Activated CD8-positive, alpha-beta memory T cell treated with anti-CD3 and anti-CD28 coated beads for 48 hours (primary cell): Measurements from ENCODE around the gene LIN9.
"Not testable (repeated sequence)": the region's sequence is repeated elsewhere in the genome, so short reads cannot be mapped to it uniquely, and the experiment has no call there.

Experiments used
- DNase-seq, 3 experiments: peaks; one replicate each; pipeline ENCODE4 v3.0.0-alpha.2; 2020; ENCODE audit warnings: low read depth in 2 of 3, low spot score in 2 of 3

The LIN9 gene

DNA sequence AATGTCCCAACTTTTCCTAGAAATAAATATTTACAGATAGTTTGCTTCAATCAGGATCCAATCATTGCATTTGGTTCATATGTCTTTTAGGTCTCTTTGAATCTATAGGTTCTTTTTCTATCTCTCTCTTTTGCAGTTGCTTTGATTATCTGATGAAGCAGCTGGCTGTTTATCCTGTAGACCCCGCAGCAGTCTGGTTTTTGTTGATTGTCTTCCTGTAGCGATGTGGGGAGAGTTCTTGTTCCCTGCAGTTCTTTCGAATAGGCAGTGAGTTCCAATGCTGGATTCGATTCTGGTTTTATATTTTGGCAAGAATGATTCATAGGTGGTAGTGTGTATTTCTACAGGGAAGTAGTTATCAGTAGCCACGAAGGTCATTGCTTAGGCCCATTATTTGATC, 92.9 kb downstream of the LIN9 start:
- no peak for DNase-seq

DNA sequence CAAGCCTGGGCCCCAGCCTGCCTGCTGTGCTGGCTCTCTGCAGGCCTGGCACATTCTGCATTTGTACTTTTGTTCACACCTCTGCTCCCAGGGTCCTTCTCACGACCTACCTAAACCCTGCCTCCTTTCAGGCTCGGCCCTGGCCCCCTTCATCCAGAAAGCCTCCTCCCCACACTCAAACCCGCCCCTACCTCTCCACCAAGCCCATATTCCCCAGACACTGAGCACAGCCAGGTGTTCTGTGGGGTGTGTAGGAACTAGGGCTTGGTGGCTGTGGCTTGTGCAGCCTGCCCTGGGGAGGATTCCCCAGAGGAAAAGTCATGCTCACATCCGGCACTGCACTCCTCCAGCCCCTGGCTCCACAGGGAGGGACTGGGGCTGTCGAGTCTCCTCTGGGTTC, 93.7 kb downstream of the LIN9 start:
- no peak for DNase-seq

DNA sequence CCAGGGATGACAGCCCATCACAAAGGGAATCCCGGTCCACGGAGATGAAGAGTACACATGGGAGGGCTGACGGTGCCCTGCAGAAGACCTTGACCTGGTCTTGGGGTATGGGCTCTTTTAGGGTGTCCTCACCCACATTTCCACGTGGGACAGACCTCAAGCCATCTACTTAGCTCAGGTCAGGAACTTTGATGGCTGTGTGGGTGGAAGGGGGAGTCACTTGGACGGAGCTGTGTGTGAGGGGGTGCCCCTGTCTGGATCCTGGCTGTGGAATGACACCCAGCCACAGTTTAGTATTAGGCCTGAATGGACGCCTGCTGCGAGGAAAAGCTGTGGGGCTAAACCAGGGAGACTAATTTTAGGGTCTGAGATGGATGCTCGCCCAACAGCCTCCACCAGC, 96.4 kb downstream of the LIN9 start:
- DNase-seq: no peak

DNA sequence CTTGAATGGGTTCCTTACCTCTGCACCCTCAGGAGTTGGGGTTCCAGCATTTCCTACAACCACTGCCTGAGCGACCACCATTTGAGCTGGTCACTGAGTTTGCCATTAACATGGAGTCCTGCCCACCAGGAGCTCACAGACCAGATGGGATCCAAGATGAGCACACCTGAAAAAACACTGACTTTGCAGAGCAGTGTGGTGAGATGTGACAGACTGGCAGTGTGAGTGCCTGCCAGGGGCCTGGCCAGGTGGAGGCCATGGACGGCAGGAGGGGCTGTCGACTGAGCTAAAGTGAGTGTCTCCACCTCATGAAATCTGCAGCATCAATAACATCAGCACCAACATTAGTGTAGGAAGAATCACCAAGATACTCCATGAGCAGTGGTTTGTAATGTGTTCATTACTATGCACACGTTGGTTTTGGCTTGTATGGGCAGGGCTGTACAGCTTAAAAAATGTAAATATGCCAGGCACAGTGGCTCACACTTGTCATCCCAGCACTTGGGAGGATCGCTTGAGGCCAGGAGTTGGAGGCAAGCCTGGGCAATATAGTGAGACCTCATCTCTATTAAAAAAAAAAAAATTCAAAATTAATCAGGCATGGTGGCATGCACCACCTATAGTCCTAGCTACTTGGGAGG, 97.7 kb downstream of the LIN9 start:
- DNase-seq: no peak

DNA sequence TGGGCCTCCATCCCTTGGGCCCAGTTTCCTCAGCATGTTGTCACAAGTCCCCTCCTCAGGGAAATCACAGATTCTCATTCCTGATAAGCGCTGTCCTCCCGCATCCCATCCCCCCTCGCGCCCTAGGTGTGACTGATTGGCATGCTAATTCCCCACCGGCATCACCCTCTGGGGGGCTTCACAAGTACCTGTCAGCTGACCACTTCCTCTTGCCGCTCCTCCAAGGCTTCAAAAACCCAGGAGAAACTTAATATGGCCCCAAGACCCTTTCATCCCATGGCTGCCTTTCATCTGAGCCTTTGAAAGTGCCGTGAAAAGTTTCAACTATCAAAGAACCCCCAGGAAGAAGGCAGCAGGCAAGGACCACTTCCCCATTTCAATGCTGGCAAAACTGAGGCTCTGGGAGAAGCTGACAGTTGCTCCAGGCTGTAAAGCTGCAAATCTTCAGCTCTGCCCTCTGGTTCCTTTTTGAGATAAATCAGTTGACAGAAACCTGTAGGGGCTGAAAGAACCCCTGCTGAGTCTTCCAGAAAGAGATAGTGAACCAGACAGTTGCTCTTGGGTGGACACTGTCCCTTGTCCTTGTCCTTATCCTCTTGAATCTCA, 98.3 kb downstream of the LIN9 start:
- no peak for DNase-seq

DNA sequence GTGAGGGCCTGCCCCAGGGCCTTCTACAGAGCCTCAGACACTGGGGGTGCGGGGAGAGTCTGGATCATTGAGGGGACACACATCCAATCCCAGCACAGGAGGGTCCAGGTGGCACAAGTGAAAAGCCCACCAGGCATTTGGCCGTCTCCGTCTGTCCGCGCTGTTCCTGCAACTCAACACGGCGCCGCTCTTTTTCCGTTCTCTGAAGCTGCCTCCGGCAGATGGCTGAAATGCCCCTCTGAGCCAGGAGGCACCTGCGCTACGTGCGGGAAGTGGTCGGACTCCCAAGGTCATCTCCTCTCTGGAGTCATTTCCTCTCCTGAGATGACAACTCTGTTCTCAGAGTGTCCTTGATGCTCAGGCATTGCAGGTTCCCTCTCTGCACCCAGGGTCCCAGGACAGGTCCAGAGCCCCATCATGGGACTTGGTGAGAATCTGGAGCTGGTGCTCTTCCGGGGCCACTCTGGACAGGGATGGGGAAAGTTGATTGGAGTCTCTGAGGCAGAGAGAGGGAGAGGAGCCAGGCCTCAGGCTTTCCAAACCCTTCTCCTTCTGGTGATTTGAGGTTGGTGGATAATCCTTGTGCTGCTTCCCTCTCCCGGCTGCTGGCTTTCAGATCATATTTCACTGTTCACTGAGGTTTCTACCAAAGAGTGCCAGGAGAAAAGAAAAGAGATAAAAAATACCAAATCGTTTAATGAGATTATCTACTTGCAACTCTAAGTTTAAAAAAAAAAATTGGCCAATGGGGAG, 99.5 kb downstream of the LIN9 start:
- DNase-seq: no peak

DNA sequence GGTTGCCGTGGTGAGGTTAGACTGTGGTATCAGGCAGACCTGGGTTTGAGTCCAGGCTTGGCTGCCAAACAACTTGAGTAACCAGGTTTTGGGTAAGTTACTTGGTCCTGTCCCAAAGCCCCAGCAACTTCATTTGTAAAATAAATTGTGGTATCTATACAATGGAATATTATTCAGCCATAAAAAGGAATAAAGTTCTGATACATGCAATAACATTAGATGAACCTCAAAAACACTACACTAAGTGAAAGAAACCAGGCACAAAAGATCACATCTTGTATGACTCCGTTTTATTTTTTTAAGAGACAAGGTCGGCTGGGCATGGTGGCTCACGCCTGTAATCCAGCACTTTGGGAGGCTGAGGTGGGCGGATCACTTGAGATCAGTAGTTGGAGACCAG, 101.9 kb downstream of the LIN9 start:
- DNase-seq: no peak

DNA sequence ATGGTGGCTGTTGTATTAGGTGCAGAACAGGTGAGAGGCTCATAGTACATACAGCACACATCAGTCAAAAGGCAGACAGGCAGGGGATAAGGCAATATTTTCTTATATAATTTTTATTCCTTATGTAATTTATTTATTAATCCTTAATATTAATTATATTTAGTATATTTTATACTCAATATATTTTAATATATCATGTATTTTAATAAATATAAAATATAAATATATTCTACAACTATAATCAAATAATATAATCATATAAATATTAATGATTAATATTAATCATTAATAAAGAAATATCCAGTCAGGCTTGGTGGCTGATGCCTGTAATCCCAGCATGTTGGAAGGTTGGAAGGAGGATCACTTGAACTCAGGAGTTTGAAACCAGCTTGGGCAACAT, 104.8 kb downstream of the LIN9 start:
- DNase-seq: no peak

DNA sequence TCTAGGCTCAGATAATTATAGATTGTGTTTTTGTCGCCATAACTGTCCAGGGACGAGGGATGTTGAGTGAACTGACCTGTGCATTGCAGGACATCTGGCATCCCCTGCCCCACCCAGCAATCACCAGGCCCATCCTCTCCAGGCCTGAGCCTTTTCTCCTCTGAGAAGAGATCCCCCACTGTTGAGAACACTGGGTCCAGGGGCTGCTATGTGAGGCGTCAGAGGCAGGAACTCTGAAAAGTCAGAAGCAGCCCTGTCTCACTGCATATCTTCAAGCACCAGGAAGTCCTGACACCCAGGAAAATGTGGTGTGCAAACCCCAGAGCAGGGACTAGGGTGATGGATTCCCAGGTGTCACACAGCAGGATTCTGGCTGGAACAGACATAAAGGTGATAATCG, 105.3 kb downstream of the LIN9 start:
- no peak for DNase-seq

DNA sequence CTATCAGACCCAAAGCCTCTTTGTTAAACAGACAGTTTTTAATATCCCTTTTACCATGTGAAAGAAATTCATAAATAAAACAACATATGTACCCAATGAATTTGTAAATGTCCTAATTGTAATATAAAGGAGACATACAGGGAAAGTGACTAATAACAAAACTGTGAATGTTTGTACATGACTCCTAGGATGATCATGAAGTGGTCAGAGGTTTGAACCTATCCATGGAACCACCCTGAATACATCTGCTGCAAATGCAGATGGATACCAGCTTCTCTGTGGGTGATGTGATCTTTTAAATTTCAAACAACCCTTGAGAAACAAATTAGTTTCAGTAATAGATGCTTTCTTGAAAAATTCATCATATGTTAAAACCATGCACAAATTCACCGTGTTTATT, 105.7 kb downstream of the LIN9 start:
- DNase-seq: no peak

DNA sequence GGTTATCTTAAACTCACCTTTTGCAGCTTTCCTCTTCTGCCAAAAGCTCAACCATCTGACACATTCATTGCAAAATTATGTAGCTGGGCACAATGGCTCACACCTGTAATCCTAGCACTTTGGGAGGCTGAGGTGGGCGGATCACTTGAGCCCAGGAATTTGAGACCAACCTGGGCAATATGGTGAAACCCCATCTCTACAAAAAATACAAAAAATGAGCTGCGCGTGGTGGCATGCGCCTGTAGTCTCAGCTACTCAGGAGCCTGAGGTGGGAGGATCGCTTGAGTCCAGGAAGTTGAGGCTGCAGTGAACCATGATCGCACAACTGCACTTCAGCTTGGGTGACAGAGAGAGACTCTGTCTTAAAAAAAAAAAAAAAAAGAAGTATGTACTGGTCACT, 106.3 kb downstream of the LIN9 start:
- DNase-seq: not testable (repeated sequence)

DNA sequence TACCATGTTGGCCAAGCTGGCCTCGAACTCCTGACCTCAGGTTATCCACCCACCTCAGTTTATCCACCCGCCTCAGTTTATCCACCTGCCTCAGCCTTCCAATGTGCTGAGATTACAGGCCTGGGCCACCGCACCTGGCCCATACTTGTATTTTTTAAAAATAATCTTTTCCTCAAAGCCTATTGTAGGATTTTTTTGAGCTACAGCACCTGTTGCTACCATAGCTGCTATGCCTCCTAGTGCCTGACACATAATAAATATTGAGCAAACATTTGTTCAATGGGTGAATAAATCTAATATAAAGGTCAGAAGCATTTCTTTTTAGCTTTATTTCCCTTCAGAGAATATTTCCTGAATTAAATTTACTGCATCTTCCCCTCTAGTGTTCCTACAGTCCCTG, 106.7 kb downstream of the LIN9 start:
- no peak for DNase-seq

DNA sequence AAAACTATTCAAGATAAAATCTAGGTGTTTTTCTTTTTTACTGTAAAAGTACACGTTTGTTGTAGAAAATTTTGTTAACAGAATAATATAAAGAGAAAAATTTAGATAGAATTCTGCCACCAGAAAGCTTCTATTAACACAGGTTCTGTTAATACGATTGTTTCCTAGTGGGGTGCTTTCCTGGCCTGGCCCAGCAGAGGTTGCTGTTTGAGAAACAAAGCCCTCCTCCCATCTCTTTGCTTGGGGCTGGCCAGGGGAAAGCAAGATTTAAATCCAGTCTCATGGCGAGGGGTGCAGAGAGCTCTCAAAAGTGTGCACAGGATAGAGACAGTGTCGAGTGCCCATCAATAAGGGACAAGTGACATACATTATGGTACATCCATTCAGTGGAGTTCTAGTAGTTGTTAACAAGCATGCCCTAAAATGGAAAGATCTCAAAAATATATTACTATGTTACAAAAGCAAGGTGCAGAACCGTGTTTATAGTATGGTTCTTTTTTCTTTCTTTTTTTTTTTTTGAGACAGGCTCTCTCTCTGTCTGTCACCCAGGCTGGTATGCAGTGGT, 107.9 kb downstream of the LIN9 start:
- DNase-seq: no peak

DNA sequence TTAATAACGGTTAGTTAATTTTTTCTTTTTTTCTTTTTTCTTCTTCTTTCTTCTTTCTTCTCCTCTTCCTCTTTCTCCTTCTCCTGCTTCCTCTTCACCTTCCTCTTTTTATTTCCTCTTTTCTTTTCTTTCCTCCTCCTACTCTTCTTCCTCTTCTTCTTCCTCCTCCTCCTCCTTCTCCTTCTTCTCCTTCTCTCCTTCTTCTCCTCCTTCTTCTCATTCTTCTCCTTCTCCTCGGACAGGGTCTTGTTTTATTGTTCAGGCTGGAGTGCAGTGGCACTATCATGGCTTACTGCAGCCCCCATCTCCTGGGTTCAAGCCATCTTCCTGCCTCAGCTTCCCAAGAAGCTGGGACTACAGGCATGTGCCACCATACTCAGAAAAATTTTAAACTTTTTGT, 109.0 kb downstream of the LIN9 start:
- no peak for DNase-seq

DNA sequence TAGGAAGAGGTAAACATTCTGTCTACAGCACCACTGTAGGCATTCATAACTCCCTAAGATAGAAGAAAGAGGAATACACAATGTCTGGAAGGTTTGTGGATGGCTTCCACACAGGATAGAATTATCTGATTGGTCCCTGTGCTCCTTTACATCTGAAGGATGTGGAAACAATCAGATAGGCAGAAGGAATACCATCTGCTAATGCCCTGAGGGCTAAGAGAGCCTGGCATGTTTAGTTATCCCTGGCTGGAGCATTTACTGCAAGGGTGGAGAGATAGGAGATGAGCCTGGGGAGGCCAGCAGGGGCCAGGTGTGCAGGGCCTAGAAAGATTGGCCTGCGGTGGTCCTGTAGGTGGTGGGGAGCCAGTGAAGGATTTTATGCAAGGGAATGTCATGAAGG, 113.8 kb downstream of the LIN9 start:
- no peak for DNase-seq

DNA sequence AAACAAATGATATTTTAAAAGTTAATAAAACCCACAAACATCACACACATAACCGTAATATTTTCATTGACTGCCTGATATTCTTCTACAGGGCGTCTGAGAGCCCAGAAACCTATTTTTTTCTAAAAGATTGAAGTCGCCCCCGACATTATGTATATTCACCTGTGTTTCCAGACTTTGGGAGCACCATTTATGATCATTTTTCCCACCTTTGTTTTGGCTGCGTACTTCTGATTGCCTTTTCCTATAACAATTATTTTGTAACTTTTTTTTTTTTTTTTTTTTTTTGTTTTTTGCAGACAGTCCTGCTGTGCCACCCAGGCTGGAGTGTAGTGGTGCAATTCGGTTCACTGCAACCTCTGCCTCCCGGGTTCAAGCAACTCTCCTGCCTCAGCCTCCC, 121.6 kb downstream of the LIN9 start:
- DNase-seq: no peak

DNA sequence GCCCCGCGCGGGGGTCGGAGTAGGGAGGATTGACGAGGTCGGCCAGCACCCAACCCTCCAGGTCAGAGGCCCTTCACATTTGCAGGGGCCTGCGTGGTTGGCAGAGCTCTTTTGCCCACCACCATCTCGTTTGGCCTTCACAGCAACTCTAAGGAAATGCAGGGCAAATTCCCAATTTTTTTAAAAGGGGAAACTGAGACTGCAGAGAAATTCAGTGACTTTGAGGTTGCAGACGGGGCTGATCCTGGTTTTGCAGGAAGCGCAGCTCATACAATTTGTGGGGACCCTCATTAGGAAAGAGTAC, 122.0 kb downstream of the LIN9 start:
- no peak for DNase-seq

DNA sequence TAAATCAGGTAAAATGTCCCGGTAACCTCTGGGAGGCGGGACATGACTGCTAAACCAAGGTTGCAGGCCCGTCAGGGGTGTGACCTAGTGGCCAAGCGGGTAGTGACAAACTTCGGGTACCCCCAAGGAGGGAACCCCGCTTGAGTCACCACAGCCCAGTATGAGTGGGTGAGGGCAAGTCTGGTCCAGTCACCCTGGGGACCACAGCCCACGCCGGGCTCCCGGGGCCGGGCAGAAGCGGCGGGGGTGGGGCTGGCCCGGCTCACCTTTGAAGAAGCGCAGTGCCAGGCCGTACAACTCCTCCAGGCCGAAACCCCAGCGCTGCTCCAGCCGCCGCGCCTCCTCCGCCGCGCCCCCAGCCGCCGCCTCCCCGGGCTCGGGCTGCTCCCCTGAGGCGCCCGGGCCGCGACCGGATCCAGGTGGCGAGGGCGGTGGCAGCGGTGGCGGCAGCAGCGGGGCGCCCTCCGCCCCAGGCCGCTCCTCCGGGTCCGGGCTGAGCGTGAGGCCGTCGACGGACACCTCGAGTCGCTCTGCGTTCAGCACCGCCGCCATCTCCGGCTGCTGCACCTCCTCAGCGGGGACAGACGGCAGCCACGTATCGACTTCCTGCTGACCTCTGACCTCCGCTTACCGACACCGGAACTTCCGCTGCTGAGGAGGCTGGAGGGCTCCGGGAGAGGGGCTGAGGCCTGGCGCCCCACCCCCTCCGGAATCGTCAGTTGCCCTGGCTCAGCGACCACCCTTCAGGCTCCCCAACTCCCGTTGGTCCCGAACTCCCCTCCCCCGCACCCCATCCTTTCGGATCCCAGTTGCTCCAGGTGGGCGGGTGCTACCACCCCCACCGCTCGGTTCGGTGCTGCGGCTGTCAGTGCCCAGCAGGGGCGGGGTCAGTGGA, 122.6 kb downstream of the LIN9 start, which contains the start of gene ACBD3:
Gene ACBD3 (minus strand): TSS at position 618 of the 895 bp plus-strand sequence. CDS start 66 bp downstream, at position 552.
- peak; percentile 40 to 63 (median 62) for DNase-seq

DNA sequence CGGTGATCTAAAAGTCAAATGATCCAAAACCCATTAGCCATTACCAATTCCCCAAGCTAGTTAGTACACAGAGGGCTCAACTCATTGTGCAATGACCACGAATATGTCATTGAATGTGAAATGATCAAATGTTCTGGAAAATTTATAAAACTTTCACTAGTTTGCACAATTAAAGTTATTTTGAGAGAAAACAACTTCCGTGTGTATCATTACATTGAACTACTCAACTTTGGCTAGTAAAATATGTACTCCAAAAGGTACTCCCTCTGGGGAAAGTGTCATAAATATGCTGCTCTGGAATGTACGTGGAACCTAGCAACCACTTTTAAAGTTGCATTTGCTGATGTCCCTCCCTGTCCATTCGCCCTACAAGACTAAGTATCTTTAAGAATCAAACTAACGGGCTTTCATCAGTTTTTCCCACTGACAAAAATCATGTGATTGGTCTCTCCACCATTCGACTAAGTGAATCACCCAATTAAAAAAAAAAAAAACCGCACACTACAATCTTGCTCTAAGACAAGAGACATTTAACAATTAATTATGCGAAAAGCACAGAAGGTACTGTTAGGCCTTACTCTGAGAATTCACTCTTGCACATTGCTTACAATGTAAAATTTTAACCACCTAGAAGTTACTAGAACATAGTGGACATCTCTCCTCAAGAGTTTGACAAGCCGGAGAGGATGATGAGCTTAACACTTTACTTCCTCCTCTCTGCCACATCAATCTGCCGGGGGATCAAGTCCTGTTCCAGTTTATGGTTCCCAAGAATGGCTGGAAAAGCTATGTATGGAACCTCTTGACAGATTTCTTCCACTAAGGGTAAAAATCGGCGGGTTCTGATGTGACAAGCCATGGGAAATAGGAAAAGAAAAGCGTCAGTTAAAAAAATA, 123.6 kb downstream of the LIN9 start:
- DNase-seq: no peak

DNA sequence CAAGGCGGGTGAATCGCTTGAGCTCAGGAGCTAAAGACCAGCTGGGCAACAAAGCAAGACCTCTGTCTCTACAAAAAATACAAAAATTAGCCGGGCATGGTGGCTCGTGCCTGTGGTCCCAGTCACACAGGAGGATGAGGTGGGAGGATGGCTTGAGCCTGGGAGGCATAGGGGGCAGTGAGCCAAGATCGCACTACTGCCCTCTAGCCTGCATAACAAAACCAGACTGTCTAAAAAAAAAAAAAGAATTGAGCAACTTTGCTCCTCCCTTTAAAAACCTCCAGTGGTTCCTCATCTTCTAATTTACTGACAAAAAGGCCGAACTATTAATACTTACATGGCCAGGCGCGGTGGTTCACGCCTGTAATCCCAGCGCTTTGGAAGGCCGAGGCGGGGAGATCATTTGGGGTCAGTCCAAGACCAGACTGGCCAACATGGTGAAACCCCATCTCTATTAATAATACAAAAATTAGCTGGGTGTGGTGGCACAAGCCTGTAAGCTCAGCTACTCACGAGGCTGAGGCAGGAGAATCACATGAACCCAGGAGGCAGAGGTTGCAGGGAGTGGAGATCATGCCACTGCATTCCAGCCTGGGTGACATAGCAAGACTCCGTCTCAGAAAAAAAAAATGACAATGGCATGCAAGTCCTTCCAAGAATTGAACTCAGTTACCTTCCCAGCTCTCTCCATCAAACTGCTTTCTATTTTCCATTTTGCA, 126.8 kb downstream of the LIN9 start:
- no peak for DNase-seq
